Peyer's patch (tissue), 4 donors: ENCODE measurements around the gene ATG5.

Source experiments
- POLR2A ChIP-seq, 2 donors: fragments of 450-650 bp; IDR thresholded peaks; one replicate each; pipeline ENCODE4 v1.5.1; 2017; ENCODE audit warnings: antibody characterized with exemption in 2 of 2, mild to moderate bottlenecking in 2 of 2, moderate library complexity in 2 of 2
- TF ChIP-seq, protein P1 (sequence below), 6 experiments: fragments of 450-650 bp in 4 of 6; fragments of 200-600 bp in 2 of 6; sonication (generic) in 1 of 6; IDR thresholded peaks; one replicate each; pipeline ENCODE4 v1.5.1; 2017 to 2019; ENCODE audit warnings: antibody characterized with exemption in 6 of 6, mild to moderate bottlenecking in 3 of 6, moderate library complexity in 1 of 6

DNA sequence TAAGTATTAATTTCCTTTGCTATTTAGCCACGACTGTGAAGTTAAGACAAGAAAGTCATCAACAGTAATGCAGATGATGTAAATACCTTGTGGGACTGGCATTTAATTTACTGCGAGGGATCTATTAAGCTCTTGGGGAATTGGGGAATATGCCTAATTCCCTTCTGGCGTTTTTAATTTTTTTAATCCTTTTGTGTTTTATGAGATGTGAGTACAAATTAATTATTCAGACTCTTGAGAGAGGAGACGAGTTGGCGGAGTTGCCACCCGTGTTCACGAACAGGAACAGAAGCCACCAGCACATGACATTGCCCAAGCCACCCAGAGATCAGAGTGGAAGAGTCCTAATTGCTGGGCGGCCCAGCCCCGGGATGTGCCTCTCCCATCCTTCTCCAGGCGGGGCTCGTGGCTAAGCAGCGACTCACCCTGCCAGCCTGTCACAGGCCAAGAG lies 34.4 kb upstream of the ATG5 start:
- TF ChIP-seq, protein P1, sequence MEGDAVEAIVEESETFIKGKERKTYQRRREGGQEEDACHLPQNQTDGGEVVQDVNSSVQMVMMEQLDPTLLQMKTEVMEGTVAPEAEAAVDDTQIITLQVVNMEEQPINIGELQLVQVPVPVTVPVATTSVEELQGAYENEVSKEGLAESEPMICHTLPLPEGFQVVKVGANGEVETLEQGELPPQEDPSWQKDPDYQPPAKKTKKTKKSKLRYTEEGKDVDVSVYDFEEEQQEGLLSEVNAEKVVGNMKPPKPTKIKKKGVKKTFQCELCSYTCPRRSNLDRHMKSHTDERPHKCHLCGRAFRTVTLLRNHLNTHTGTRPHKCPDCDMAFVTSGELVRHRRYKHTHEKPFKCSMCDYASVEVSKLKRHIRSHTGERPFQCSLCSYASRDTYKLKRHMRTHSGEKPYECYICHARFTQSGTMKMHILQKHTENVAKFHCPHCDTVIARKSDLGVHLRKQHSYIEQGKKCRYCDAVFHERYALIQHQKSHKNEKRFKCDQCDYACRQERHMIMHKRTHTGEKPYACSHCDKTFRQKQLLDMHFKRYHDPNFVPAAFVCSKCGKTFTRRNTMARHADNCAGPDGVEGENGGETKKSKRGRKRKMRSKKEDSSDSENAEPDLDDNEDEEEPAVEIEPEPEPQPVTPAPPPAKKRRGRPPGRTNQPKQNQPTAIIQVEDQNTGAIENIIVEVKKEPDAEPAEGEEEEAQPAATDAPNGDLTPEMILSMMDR (IDR thresholded peaks at IDR 0.05), result no peak
- no peak for TF ChIP-seq POLR2A (IDR thresholded peaks at IDR 0.05)
